ENCODE measurements around the gene SLC37A3. TPM values are rescaled to one million over a fixed set of nuclear protein-coding genes. Genes with fewer than 3 reads are reported as not detected.

Gene SLC37A3
- total RNA-seq, 1 donor from 2014 or later: 71.0 TPM

- no peak overlapping the region for H3K27ac ChIP-seq (ENCODE audit: low read depth, low read length)
Measured at GRCh38 chr7:140330128-140330527, 68.2 kb downstream of the SLC37A3 start.

GRCh38 chr7:140327261-140327661, 71.1 kb downstream of the SLC37A3 start:
- H4K20me1 ChIP-seq (ENCODE audit: insufficient read depth, low read length): peaks cover 7% of the 10 kb centered on the region
- Mint-ChIP-seq H3K27ac (ENCODE audit: unreplicated experiment) (no peak overlapping the region), H3K4me1 (ENCODE audit: low read depth, unreplicated experiment) (no peaks in the 10 kb centered on the region), H3K27me3 (ENCODE audit: low read depth, unreplicated experiment) (peaks cover 2% of the 10 kb centered on the region), H3K9me3 (ENCODE audit: unreplicated experiment) (no peaks in the 10 kb centered on the region), H3K4me3 (ENCODE audit: unreplicated experiment) (no peak overlapping the region), H3K36me3 (ENCODE audit: low read depth, unreplicated experiment) (peaks cover 3% of the 10 kb centered on the region)
- no peaks in the 10 kb centered on the region for H3K4me1 ChIP-seq (ENCODE audit: insufficient read depth, low read length)
- DNase-seq (ENCODE audit: low read depth) (no peak), FAIRE-seq (no peak)
- H3K9me3 ChIP-seq (ENCODE audit: insufficient read depth, low read depth, low read length): no peaks in the 10 kb centered on the region
- H3K79me2 ChIP-seq (ENCODE audit: insufficient read depth, low read length): no peaks in the 10 kb centered on the region
- H3K27ac ChIP-seq (ENCODE audit: low read depth, low read length): no peak overlapping the region
- H3K36me3 ChIP-seq (ENCODE audit: insufficient read depth, low read length): no peaks in the 10 kb centered on the region
- H3K9ac ChIP-seq (ENCODE audit: low read length): no peak overlapping the region
- no peak overlapping the region for H3K4me3 ChIP-seq (ENCODE audit: insufficient read depth, low read depth, low read length)
- peaks cover 2% of the 10 kb centered on the region for H3K27me3 ChIP-seq (ENCODE audit: insufficient read depth, low read length)
- H3K4me2 ChIP-seq (ENCODE audit: low read length): no peak overlapping the region
- TF ChIP-seq EZH2 (IDR thresholded peaks at IDR 0.05; ENCODE audit: insufficient read depth, low read length): no peak
- TF ChIP-seq CTCF (IDR thresholded peaks at IDR 0.05; ENCODE audit: insufficient read depth, low read depth, low read length): no peak
- H2AFZ ChIP-seq (ENCODE audit: low read depth, low read length): no peak overlapping the region

More at GRCh38 chr7:140330128-140330527, 68.2 kb downstream of the SLC37A3 start:
- FAIRE-seq: no peak
- H3K4me1 ChIP-seq (ENCODE audit: insufficient read depth, low read length): no peaks in the 10 kb centered on the region
- Mint-ChIP-seq H3K36me3 (ENCODE audit: low read depth, unreplicated experiment) (peaks cover 13% of the 10 kb centered on the region), H3K27me3 (ENCODE audit: low read depth, unreplicated experiment) (peaks cover 2% of the 10 kb centered on the region), H3K9me3 (ENCODE audit: unreplicated experiment) (no peaks in the 10 kb centered on the region), H3K27ac (ENCODE audit: unreplicated experiment) (no peak overlapping the region), H3K4me1 (ENCODE audit: low read depth, unreplicated experiment) (no peaks in the 10 kb centered on the region), H3K4me3 (ENCODE audit: unreplicated experiment) (no peak overlapping the region)
- no peak overlapping the region for H3K9ac ChIP-seq (ENCODE audit: low read length)
- no peak overlapping the region for H3K4me2 ChIP-seq (ENCODE audit: low read length)
- H3K27me3 ChIP-seq (ENCODE audit: insufficient read depth, low read length): no peaks in the 10 kb centered on the region
- no peaks in the 10 kb centered on the region for H3K9me3 ChIP-seq (ENCODE audit: insufficient read depth, low read depth, low read length)
- H2AFZ ChIP-seq (ENCODE audit: low read depth, low read length): no peak overlapping the region
- no peak for DNase-seq (ENCODE audit: low read depth)
- H3K79me2 ChIP-seq (ENCODE audit: insufficient read depth, low read length): no peaks in the 10 kb centered on the region
- peaks cover 13% of the 10 kb centered on the region for H3K36me3 ChIP-seq (ENCODE audit: insufficient read depth, low read length)
- TF ChIP-seq CTCF (IDR thresholded peaks at IDR 0.05; ENCODE audit: insufficient read depth, low read depth, low read length) (no peak), EZH2 (IDR thresholded peaks at IDR 0.05; ENCODE audit: insufficient read depth, low read length) (no peak)
- no peak overlapping the region for H3K4me3 ChIP-seq (ENCODE audit: insufficient read depth, low read depth, low read length)
- H4K20me1 ChIP-seq (ENCODE audit: insufficient read depth, low read length): peaks cover 7% of the 10 kb centered on the region

- Histone ChIP-seq H3K9ac (ENCODE audit: low read length) (no peak overlapping the region), H3K27ac (ENCODE audit: low read depth, low read length) (no peak overlapping the region), H3K4me1 (ENCODE audit: insufficient read depth, low read length) (no peaks in the 10 kb centered on the region), H3K4me2 (ENCODE audit: low read length) (peak overlapping the region; percentile 46), H3K27me3 (ENCODE audit: insufficient read depth, low read length) (peaks cover 2% of the 10 kb centered on the region), H3K4me3 (ENCODE audit: insufficient read depth, low read depth, low read length) (no peak overlapping the region), H3K9me3 (ENCODE audit: insufficient read depth, low read depth, low read length) (no peaks in the 10 kb centered on the region), H2AFZ (ENCODE audit: low read depth, low read length) (no peak overlapping the region), H3K36me3 (ENCODE audit: insufficient read depth, low read length) (no peaks in the 10 kb centered on the region), H4K20me1 (ENCODE audit: insufficient read depth, low read length) (peaks cover 7% of the 10 kb centered on the region), H3K79me2 (ENCODE audit: insufficient read depth, low read length) (no peaks in the 10 kb centered on the region)
- H3K4me3 Mint-ChIP-seq (ENCODE audit: unreplicated experiment): no peak overlapping the region
- H3K27ac Mint-ChIP-seq (ENCODE audit: unreplicated experiment): peak overlapping the region; percentile 58
- H3K36me3 Mint-ChIP-seq (ENCODE audit: low read depth, unreplicated experiment): peaks cover 3% of the 10 kb centered on the region
- peaks cover 2% of the 10 kb centered on the region for H3K27me3 Mint-ChIP-seq (ENCODE audit: low read depth, unreplicated experiment)
- no peaks in the 10 kb centered on the region for H3K4me1 Mint-ChIP-seq (ENCODE audit: low read depth, unreplicated experiment)
- DNase-seq (ENCODE audit: low read depth): peak; percentile 41
- TF ChIP-seq EZH2 (IDR thresholded peaks at IDR 0.05; ENCODE audit: insufficient read depth, low read length) (no peak), CTCF (IDR thresholded peaks at IDR 0.05; ENCODE audit: insufficient read depth, low read depth, low read length) (peak; percentile 76)
- no peaks in the 10 kb centered on the region for H3K9me3 Mint-ChIP-seq (ENCODE audit: unreplicated experiment)
- FAIRE-seq: peak; percentile 82
Measured at GRCh38 chr7:140326116-140326928, 72.0 kb downstream of the SLC37A3 start.
